A549 (cell line): Measurements from ENCODE around the gene TBX2.

ENCODE experiments used
- CHD2 ChIP-seq: fragments of 150-350 bp; IDR thresholded peaks from 2 replicates; pipeline ENCODE4 v1.6.1; 2014; ENCODE audit warnings: low read length; ENCODE audit not compliant: partially characterized antibody
- EP300 ChIP-seq, 2 experiments: fragments of >200 bp; sonication (Bioruptor Twin); formaldehyde crosslinking; IDR thresholded peaks; 2 replicates in 1 of 2; 3 replicates in 1 of 2; pipeline ENCODE4 v1.6.1; 2016 to 2017
- POLR2A ChIP-seq: IDR thresholded peaks from 2 replicates; pipeline ENCODE4 v1.6.1; 2012; ENCODE audit warnings: mild to moderate bottlenecking, low read length
- TF ChIP-seq, protein P1 (sequence below): fragments of >200 bp; sonication (Bioruptor Twin); formaldehyde crosslinking; IDR thresholded peaks from 3 replicates; pipeline ENCODE4 v1.5.1; 2016
- TF ChIP-seq, protein P2 (sequence below): fragments of >200 bp; sonication (Bioruptor Twin); formaldehyde crosslinking; IDR thresholded peaks from 3 replicates; pipeline ENCODE4 v1.6.1; 2016
- TF ChIP-seq, protein P3 (sequence below): IDR thresholded peaks from 2 replicates; pipeline ENCODE4 v1.6.1; 2012

DNA sequence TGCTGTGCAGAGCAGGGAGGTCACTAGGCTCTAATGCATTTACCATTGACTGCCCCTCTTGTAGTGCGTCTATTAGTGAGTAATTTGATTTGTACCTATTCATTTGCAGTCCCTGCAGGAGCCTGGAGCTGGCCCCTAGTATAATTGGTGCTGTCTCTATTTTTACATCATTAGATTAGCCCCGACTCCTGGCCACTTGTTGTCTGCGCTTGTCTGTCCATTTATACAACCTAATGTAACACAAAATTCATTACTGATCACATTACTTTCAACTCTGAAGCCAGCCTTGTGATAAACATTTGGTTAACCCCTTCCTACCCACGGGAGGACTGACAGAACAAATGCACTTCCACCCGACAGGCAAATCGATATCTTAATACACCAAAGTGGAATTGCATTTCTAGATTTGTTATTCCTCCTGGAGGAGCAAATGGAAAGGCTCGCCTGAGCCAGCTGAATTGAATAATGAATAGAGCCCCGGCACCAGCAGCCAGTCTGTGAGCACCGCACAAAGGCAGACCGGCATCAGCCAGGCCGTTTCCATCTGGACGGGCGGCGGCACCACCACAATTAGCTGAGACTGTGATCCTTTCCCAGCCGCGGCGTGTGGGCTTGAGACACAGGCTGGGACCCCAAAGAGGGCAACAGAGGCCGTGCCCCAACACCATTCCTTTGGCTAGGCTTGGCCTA, 18.7 kb upstream of the TBX2 start:
- TF ChIP-seq, protein P1, sequence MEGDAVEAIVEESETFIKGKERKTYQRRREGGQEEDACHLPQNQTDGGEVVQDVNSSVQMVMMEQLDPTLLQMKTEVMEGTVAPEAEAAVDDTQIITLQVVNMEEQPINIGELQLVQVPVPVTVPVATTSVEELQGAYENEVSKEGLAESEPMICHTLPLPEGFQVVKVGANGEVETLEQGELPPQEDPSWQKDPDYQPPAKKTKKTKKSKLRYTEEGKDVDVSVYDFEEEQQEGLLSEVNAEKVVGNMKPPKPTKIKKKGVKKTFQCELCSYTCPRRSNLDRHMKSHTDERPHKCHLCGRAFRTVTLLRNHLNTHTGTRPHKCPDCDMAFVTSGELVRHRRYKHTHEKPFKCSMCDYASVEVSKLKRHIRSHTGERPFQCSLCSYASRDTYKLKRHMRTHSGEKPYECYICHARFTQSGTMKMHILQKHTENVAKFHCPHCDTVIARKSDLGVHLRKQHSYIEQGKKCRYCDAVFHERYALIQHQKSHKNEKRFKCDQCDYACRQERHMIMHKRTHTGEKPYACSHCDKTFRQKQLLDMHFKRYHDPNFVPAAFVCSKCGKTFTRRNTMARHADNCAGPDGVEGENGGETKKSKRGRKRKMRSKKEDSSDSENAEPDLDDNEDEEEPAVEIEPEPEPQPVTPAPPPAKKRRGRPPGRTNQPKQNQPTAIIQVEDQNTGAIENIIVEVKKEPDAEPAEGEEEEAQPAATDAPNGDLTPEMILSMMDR = no peak
- TF ChIP-seq CHD2 (no peak), POLR2A (no peak), EP300 (IDR thresholded peaks at IDR 0.05) (no peak)
- TF ChIP-seq, protein P2, sequence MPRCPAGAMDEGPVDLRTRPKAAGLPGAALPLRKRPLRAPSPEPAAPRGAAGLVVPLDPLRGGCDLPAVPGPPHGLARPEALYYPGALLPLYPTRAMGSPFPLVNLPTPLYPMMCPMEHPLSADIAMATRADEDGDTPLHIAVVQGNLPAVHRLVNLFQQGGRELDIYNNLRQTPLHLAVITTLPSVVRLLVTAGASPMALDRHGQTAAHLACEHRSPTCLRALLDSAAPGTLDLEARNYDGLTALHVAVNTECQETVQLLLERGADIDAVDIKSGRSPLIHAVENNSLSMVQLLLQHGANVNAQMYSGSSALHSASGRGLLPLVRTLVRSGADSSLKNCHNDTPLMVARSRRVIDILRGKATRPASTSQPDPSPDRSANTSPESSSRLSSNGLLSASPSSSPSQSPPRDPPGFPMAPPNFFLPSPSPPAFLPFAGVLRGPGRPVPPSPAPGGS = no peak
- TF ChIP-seq, protein P3, sequence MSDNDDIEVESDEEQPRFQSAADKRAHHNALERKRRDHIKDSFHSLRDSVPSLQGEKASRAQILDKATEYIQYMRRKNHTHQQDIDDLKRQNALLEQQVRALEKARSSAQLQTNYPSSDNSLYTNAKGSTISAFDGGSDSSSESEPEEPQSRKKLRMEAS = no peak
